CD4-positive, alpha-beta memory T cell (primary cell): Measurements from ENCODE around the gene USP17L12. TPM values are rescaled to one million over a fixed set of nuclear protein-coding genes. Genes with fewer than 3 reads are reported as not detected.

Source experiments
- polyA plus RNA-seq, 2 donors: library from polyadenylated mRNA; unstranded; fragments of 300-500 nt; fragmentation: Illumina TruSeq; gene quantifications; one replicate each; pipeline ENCODE4 v1.2.3, GENCODE V29; 2021
- total RNA-seq, 2 experiments: library from RNA; stranded (reverse); gene quantifications; one replicate each; pipeline ENCODE4 v1.2.3, GENCODE V29; 2021

Gene USP17L12
- total and polyA plus RNA-seq, 4 experiments from 2014 or later: not detected

Other genes starting within 250 kb of the USP17L12 start
- not detected for gene FAM90A26, start 49.7 kb upstream of the USP17L12 start, total RNA-seq
- gene FAM90A26, start 49.7 kb upstream of the USP17L12 start, polyA plus RNA-seq: not detected
- not detected for gene USP17L10, start 9.5 kb upstream of the USP17L12 start, total RNA-seq
- not detected for gene USP17L10, start 9.5 kb upstream of the USP17L12 start, polyA plus RNA-seq
- not detected for gene USP17L11, start 4.7 kb upstream of the USP17L12 start, total RNA-seq
- gene USP17L11, start 4.7 kb upstream of the USP17L12 start, polyA plus RNA-seq: not detected
- not detected for gene USP17L13, start 4.7 kb downstream of the USP17L12 start, total RNA-seq
- not detected for gene USP17L13, start 4.7 kb downstream of the USP17L12 start, polyA plus RNA-seq
- not detected for gene USP17L15, start 14.2 kb downstream of the USP17L12 start, total RNA-seq
- gene USP17L15, start 14.2 kb downstream of the USP17L12 start, polyA plus RNA-seq: not detected
- gene USP17L17, start 23.7 kb downstream of the USP17L12 start, total RNA-seq: not detected
- not detected for gene USP17L17, start 23.7 kb downstream of the USP17L12 start, polyA plus RNA-seq
- not detected for gene USP17L18, start 28.5 kb downstream of the USP17L12 start, total RNA-seq
- gene USP17L18, start 28.5 kb downstream of the USP17L12 start, polyA plus RNA-seq: not detected
- gene USP17L19, start 33.2 kb downstream of the USP17L12 start, total RNA-seq: not detected
- gene USP17L19, start 33.2 kb downstream of the USP17L12 start, polyA plus RNA-seq: not detected
- gene USP17L20, start 38.0 kb downstream of the USP17L12 start, total RNA-seq: not detected
- gene USP17L20, start 38.0 kb downstream of the USP17L12 start, polyA plus RNA-seq: not detected
- gene USP17L21, start 42.7 kb downstream of the USP17L12 start, total RNA-seq: not detected
- not detected for gene USP17L21, start 42.7 kb downstream of the USP17L12 start, polyA plus RNA-seq
- not detected for gene USP17L22, start 47.5 kb downstream of the USP17L12 start, total RNA-seq
- not detected for gene USP17L22, start 47.5 kb downstream of the USP17L12 start, polyA plus RNA-seq
- not detected for gene USP17L24, start 105.0 kb downstream of the USP17L12 start, total RNA-seq
- not detected for gene USP17L24, start 105.0 kb downstream of the USP17L12 start, polyA plus RNA-seq
- gene USP17L25, start 109.8 kb downstream of the USP17L12 start, total RNA-seq: not detected
- gene USP17L25, start 109.8 kb downstream of the USP17L12 start, polyA plus RNA-seq: not detected
- not detected for gene USP17L26, start 114.5 kb downstream of the USP17L12 start, total RNA-seq
- gene USP17L26, start 114.5 kb downstream of the USP17L12 start, polyA plus RNA-seq: not detected
- gene USP17L5, start 119.3 kb downstream of the USP17L12 start, total RNA-seq: not detected
- gene USP17L5, start 119.3 kb downstream of the USP17L12 start, polyA plus RNA-seq: not detected
- not detected for gene USP17L27, start 124.0 kb downstream of the USP17L12 start, total RNA-seq
- not detected for gene USP17L27, start 124.0 kb downstream of the USP17L12 start, polyA plus RNA-seq
- not detected for gene USP17L28, start 128.7 kb downstream of the USP17L12 start, total RNA-seq
- not detected for gene USP17L28, start 128.7 kb downstream of the USP17L12 start, polyA plus RNA-seq
- not detected for gene USP17L29, start 133.5 kb downstream of the USP17L12 start, total RNA-seq
- gene USP17L29, start 133.5 kb downstream of the USP17L12 start, polyA plus RNA-seq: not detected
- gene USP17L30, start 143.0 kb downstream of the USP17L12 start, total RNA-seq: not detected
- gene USP17L30, start 143.0 kb downstream of the USP17L12 start, polyA plus RNA-seq: not detected
- not detected for gene DEFB131A, start 224.3 kb downstream of the USP17L12 start, total RNA-seq
- gene DEFB131A, start 224.3 kb downstream of the USP17L12 start, polyA plus RNA-seq: not detected